Cardiac septum (tissue), 1 donor: ENCODE results near the gene PRDM1. TPM values are rescaled to one million over a fixed set of nuclear protein-coding genes. Genes with fewer than 3 reads are reported as not detected.

Experiments
- DNase-seq: peaks from one replicate; pipeline ENCODE4 v3.0.0-alpha.2; 2020; ENCODE audit warnings: low spot score
- intact Hi-C: fragments of 100-400 bp; cut with DNase I; formaldehyde crosslinking; loops from one replicate; pipeline ENCODE4 v1.14.0; 2022
- total RNA-seq: library from RNA; stranded (reverse); fragmentation: NEBNext Ultra II Directional; extraction: Animal tissue kit (Norgen Biotek cat#: 25700); gene quantifications from one replicate; pipeline ENCODE4 v1.2.1, GENCODE V29; 2021
- donor health status: DM: no; HTN: no; CAD: no.

Gene PRDM1
- total RNA-seq, 1 donor from 2014 or later = 2.0 TPM

GRCh38 chr6:106066989-106067388 is 19.1 kb upstream of the PRDM1 start:
- intact Hi-C loops = no loop called here
- DNase-seq = no peak

- DNase-seq = no peak
- intact Hi-C loops = no loop called here
Observed at GRCh38 chr6:106069478-106069877, 16.7 kb upstream of the PRDM1 start.

- intact Hi-C loops = no loop called here
- DNase-seq = no peak
Observed at GRCh38 chr6:106070636-106071035, 15.5 kb upstream of the PRDM1 start.

GRCh38 chr6:106072501-106073090 is 13.5 kb upstream of the PRDM1 start:
- no peak for DNase-seq
- intact Hi-C loops = no loop called here

- no peak for DNase-seq
- intact Hi-C loops = no loop called here
Observed at GRCh38 chr6:106074146-106074545, 12.0 kb upstream of the PRDM1 start.

GRCh38 chr6:106076139-106076538 is 10.0 kb upstream of the PRDM1 start:
- no peak for DNase-seq
- intact Hi-C loops = no loop called here

- intact Hi-C loops = no loop called here
- DNase-seq = no peak
Observed at GRCh38 chr6:106077170-106077569, 9.0 kb upstream of the PRDM1 start.

- DNase-seq = no peak
- intact Hi-C loops = no loop called here
Observed at GRCh38 chr6:106077881-106078280, 8.3 kb upstream of the PRDM1 start.

GRCh38 chr6:106079961-106080762 is 6.0 kb upstream of the PRDM1 start:
- no peak for DNase-seq
- intact Hi-C loops = no loop called here

GRCh38 chr6:106080763-106081095 is 5.4 kb upstream of the PRDM1 start:
- intact Hi-C loops = no loop called here
- DNase-seq = no peak

- DNase-seq = no peak
- intact Hi-C loops = no loop called here
Observed at GRCh38 chr6:106081715-106082114, 4.4 kb upstream of the PRDM1 start.

GRCh38 chr6:106082735-106083398 is 3.3 kb upstream of the PRDM1 start:
- intact Hi-C loops = no loop called here

GRCh38 chr6:106083618-106084017 is 2.5 kb upstream of the PRDM1 start:
- no peak for DNase-seq
- intact Hi-C loops = no loop called here

More at GRCh38 chr6:106082735-106083398, 3.3 kb upstream of the PRDM1 start:
- no peak for DNase-seq

GRCh38 chr6:106084106-106084988 is 1.8 kb upstream of the PRDM1 start:
- intact Hi-C loops = no loop called here
- no peak for DNase-seq

GRCh38 chr6:106084989-106085691 is 996 bp upstream of the PRDM1 start:
- intact Hi-C loops = loop anchor here (5.0 kb wide), 2 partner anchors 93 to 598 kb away; no protein-coding TSS in a partner anchor

GRCh38 chr6:106085692-106085983 is 498 bp upstream of the PRDM1 start:
- intact Hi-C loops = loop anchor here (5.0 kb wide), 2 partner anchors 93 to 598 kb away; no protein-coding TSS in a partner anchor
- DNase-seq = no peak

More at GRCh38 chr6:106084989-106085691, 996 bp upstream of the PRDM1 start:
- DNase-seq = no peak

GRCh38 chr6:106086814-106087175 is 659 bp downstream of the PRDM1 start:
- intact Hi-C loops = loop anchor here (5.0 kb wide), 2 partner anchors 94 to 599 kb away; no protein-coding TSS in a partner anchor

GRCh38 chr6:106087548-106088325 is 1.6 kb downstream of the PRDM1 start:
- intact Hi-C loops = loop anchor here (5.0 kb wide), 2 partner anchors 95 to 600 kb away; no protein-coding TSS in a partner anchor
- no peak for DNase-seq

More at GRCh38 chr6:106086814-106087175, 659 bp downstream of the PRDM1 start:
- DNase-seq = no peak
